Melanocyte of skin (primary cell): Measurements from ENCODE around the gene KRTAP19-1. TPM values are rescaled to one million over a fixed set of nuclear protein-coding genes. Genes with fewer than 3 reads are reported as not detected.

Experiments used
- small RNA-seq, 2 donors: library from RNA; depleted of rRNA; stranded (forward); fragments of <200 nt; gene quantifications; one replicate each; pipeline ENCODE3, GENCODE V24; 2012
- total RNA-seq, 2 donors: library from RNA; depleted of rRNA; stranded (reverse); fragments of >200 nt; gene quantifications; 2 replicates each; pipeline ENCODE4 v1.2.3, GENCODE V29; 2012

KRTAP19-1 gene
- 1 to 10 TPM in 1 of 2 donors, not detected in 1; 3.7 TPM for total RNA-seq

GRCh38 chr21:30480145-30480544, at the start of gene KRTAP19-1:
KRTAP19-1 (minus strand) TSS chr21:30480367; CDS start chr21:30480317, 50 bp downstream.

GRCh38 chr21:30502041-30502440, 21.9 kb upstream of the KRTAP19-1 start, which contains the start of gene KRTAP19-5:
KRTAP19-5 (minus strand) TSS chr21:30502141; CDS start chr21:30502090, 51 bp downstream.

GRCh38 chr21:30497065-30497464, 16.9 kb upstream of the KRTAP19-1 start, which contains the start of gene KRTAP19-4:
KRTAP19-4 (minus strand) TSS chr21:30497165; CDS start chr21:30497110, 55 bp downstream.

GRCh38 chr21:30491963-30492428, 11.8 kb upstream of the KRTAP19-1 start, which contains the start of gene KRTAP19-3:
KRTAP19-3 (minus strand) TSS chr21:30492013; CDS start chr21:30491957, 56 bp downstream.

GRCh38 chr21:30487336-30487735, 7.2 kb upstream of the KRTAP19-1 start, which contains the start of gene KRTAP19-2:
KRTAP19-2 (minus strand) TSS chr21:30487436; CDS start chr21:30487348, 88 bp downstream.

GRCh38 chr21:30439975-30440374, 40.2 kb downstream of the KRTAP19-1 start, which contains the start of gene KRTAP15-1:
KRTAP15-1 (plus strand) TSS chr21:30440275; CDS start chr21:30440328, 53 bp downstream.

GRCh38 chr21:30430170-30430655, 50.0 kb downstream of the KRTAP19-1 start, which contains the start of gene KRTAP13-4:
KRTAP13-4 (plus strand) TSS chr21:30430220; CDS start chr21:30430276, 56 bp downstream.

Small RNAs within 50 kb of the gene (small RNA-seq; reads per million reads assigned to genes)
- gene AP000567.1 = 0 reads per million in 2 donors
- gene KRTAP19-10P = 0 reads per million in 2 donors
- gene KRTAP19-9P = 0 reads per million in 2 donors

Other genes starting within 250 kb of the KRTAP19-1 start
- not detected for gene KRTAP24-1, start 197.4 kb downstream of the KRTAP19-1 start, total RNA-seq
- not detected for gene KRTAP25-1, start 190.9 kb downstream of the KRTAP19-1 start, total RNA-seq
- gene KRTAP26-1, start 160.1 kb downstream of the KRTAP19-1 start, total RNA-seq = not detected
- gene KRTAP27-1, start 142.7 kb downstream of the KRTAP19-1 start, total RNA-seq = not detected
- gene KRTAP23-1, start 131.8 kb downstream of the KRTAP19-1 start, total RNA-seq = not detected
- not detected for gene KRTAP13-2, start 108.1 kb downstream of the KRTAP19-1 start, total RNA-seq
- not detected for gene KRTAP13-1, start 84.3 kb downstream of the KRTAP19-1 start, total RNA-seq
- not detected for gene KRTAP13-3, start 54.4 kb downstream of the KRTAP19-1 start, total RNA-seq
- gene KRTAP13-4, start 50.1 kb downstream of the KRTAP19-1 start, total RNA-seq = not detected
- gene KRTAP15-1, start 40.1 kb downstream of the KRTAP19-1 start, total RNA-seq = not detected
- gene KRTAP19-2, start 7.1 kb upstream of the KRTAP19-1 start, total RNA-seq = not detected
- not detected for gene KRTAP19-3, start 11.6 kb upstream of the KRTAP19-1 start, total RNA-seq
- not detected for gene KRTAP19-4, start 16.8 kb upstream of the KRTAP19-1 start, total RNA-seq
- gene KRTAP19-5, start 21.8 kb upstream of the KRTAP19-1 start, total RNA-seq = not detected
- gene KRTAP19-6, start 61.5 kb upstream of the KRTAP19-1 start, total RNA-seq = not detected
- gene KRTAP19-7, start 80.9 kb upstream of the KRTAP19-1 start, total RNA-seq = not detected
- gene KRTAP22-2, start 110.0 kb upstream of the KRTAP19-1 start, total RNA-seq = not detected
- gene KRTAP6-3, start 112.1 kb upstream of the KRTAP19-1 start, total RNA-seq = not detected
- gene KRTAP6-2, start 118.5 kb upstream of the KRTAP19-1 start, total RNA-seq = not detected
- gene KRTAP22-1, start 120.7 kb upstream of the KRTAP19-1 start, total RNA-seq = not detected
- gene KRTAP6-1, start 133.6 kb upstream of the KRTAP19-1 start, total RNA-seq = not detected
- not detected for gene KRTAP20-1, start 136.1 kb upstream of the KRTAP19-1 start, total RNA-seq
- gene KRTAP20-4, start 140.3 kb upstream of the KRTAP19-1 start, total RNA-seq = not detected
- gene KRTAP20-2, start 154.8 kb upstream of the KRTAP19-1 start, total RNA-seq = not detected
- not detected for gene KRTAP20-3, start 162.5 kb upstream of the KRTAP19-1 start, total RNA-seq
- gene KRTAP21-3, start 238.4 kb upstream of the KRTAP19-1 start, total RNA-seq = not detected